Gastrocnemius medialis (tissue), 4 donors: ENCODE data around the gene EDEM1. TPM values are rescaled to one million over a fixed set of nuclear protein-coding genes. Genes with fewer than 3 reads are reported as not detected.

Experiments
- ATAC-seq, 2 donors: fragments of 150-250 bp; one replicate each; pipeline ENCODE4 v1.9.1; 2016
- DNase-seq, 2 donors: peaks; one replicate each; pipeline ENCODE4 v3.0.0-alpha.2; 2019
- H3K27ac ChIP-seq, 4 donors: fragments of 200-600 bp; sonication (generic); 1 replicate in 1 of 4; 2 replicates in 3 of 4; pipeline ENCODE4 v1.5.1; 2016 to 2018; ENCODE audit warnings: mild to moderate bottlenecking in 2 of 4, moderate library complexity in 1 of 4
- H3K27me3 ChIP-seq, 3 donors: fragments of 200-600 bp; sonication (generic) in 2 of 3; 1 replicate in 1 of 3; 2 replicates in 2 of 3; pipeline versions ENCODE4 v1.5.1 to v1.6.0; 2016 to 2019; ENCODE audit warnings: mild to moderate bottlenecking in 1 of 3, moderate library complexity in 1 of 3
- H3K36me3 ChIP-seq, 2 donors: fragments of 200-600 bp; sonication (generic) in 1 of 2; one replicate each; pipeline ENCODE4 v1.5.1; 2017 to 2018
- H3K4me1 ChIP-seq, 2 donors: fragments of 200-600 bp; sonication (generic) in 1 of 2; one replicate each; pipeline ENCODE4 v1.5.1; 2016 to 2017; ENCODE audit warnings: mild to moderate bottlenecking in 2 of 2
- H3K4me3 ChIP-seq, 4 donors: fragments of 200-600 bp; sonication (generic) in 3 of 4; 1 replicate in 1 of 4; 2 replicates in 3 of 4; pipeline ENCODE4 v1.5.1; 2016 to 2019; ENCODE audit warnings: mild to moderate bottlenecking in 2 of 4
- H3K9me3 ChIP-seq, 3 donors: fragments of 200-600 bp; sonication (generic) in 2 of 3; 1 replicate in 1 of 3; 2 replicates in 2 of 3; pipeline ENCODE4 v1.5.1; 2016 to 2019
- CTCF ChIP-seq, 5 experiments: fragments of 450-650 bp in 3 of 5; fragments of 200-600 bp in 2 of 5; sonication (generic) in 2 of 5; IDR thresholded peaks in 4 of 5; conservative IDR thresholded peaks in 1 of 5; 1 replicate in 4 of 5; 2 replicates in 1 of 5; pipeline ENCODE4 v1.5.1; 2016 to 2019; ENCODE audit warnings: antibody characterized with exemption in 5 of 5, mild to moderate bottlenecking in 3 of 5, moderate library complexity in 3 of 5
- POLR2A ChIP-seq, 2 donors: fragments of 450-650 bp; IDR thresholded peaks; one replicate each; pipeline ENCODE4 v1.6.1; 2017; ENCODE audit warnings: antibody characterized with exemption in 2 of 2, mild to moderate bottlenecking in 2 of 2, moderate library complexity in 2 of 2
- in situ Hi-C, 4 donors: fragments of 200-750 bp; cut with MboI; loops; one replicate each; pipeline versions ENCODE4 v1.15.0 to v1.8.0; 2017; ENCODE audit warnings: low sequenced_read_pairs in 4 of 4
- intact Hi-C: fragments of 100-400 bp; cut with DNase I; formaldehyde crosslinking; loops from one replicate; pipeline ENCODE4 v1.15.1; 2023; ENCODE audit warnings: low total_unique reads
- total RNA-seq, 4 donors: library from RNA; depleted of rRNA; stranded (reverse); fragments of >200 nt; gene quantifications; one replicate each; pipeline versions ENCODE4 v1.1.0 to v1.2.3, GENCODE V29; 2016

EDEM1 gene
- total RNA-seq, 4 donors from 2014 or later = 7.8 to 12.3 (median 11.4) TPM

GRCh38 chr3:5251196-5251583, 63.7 kb downstream of the EDEM1 start:
- H3K9me3 ChIP-seq = no peaks in the 10 kb centered on the region
- peak overlapping the region in 3 of 4 donors; percentile 13 to 21 (median 20) for H3K4me3 ChIP-seq
- intact Hi-C loops = no loop called here
- H3K4me1 ChIP-seq = no peaks in the 10 kb centered on the region
- H3K36me3 ChIP-seq = no peaks in the 10 kb centered on the region
- no peak for TF ChIP-seq CTCF (IDR thresholded peaks at IDR 0.05 in 4 of 5, conservative IDR thresholded peaks at IDR 0.05 in 1 of 5)
- TF ChIP-seq POLR2A (IDR thresholded peaks at IDR 0.05) = no peak
- no peak overlapping the region for H3K27ac ChIP-seq
- no peak for DNase-seq
- in situ Hi-C loops = no loop called here
- no peak for ATAC-seq
- no peaks in the 10 kb centered on the region for H3K27me3 ChIP-seq

- intact Hi-C loops (no loop called here), in situ Hi-C loops (no loop called here)
These were observed 64.6 kb downstream of the EDEM1 start for GRCh38 chr3:5252131-5252530.

GRCh38 chr3:5254281-5255048, 67.0 kb downstream of the EDEM1 start:
- ATAC-seq (no peak), DNase-seq (no peak)
- no peak overlapping the region for H3K27ac ChIP-seq
- H3K9me3 ChIP-seq = no peaks in the 10 kb centered on the region
- H3K36me3 ChIP-seq = no peaks in the 10 kb centered on the region
- in situ Hi-C loops = no loop called here
- intact Hi-C loops = no loop called here
- H3K4me3 ChIP-seq = no peak overlapping the region
- H3K4me1 ChIP-seq = no peaks in the 10 kb centered on the region
- no peaks in the 10 kb centered on the region for H3K27me3 ChIP-seq
- no peak for TF ChIP-seq POLR2A (IDR thresholded peaks at IDR 0.05)
- no peak for TF ChIP-seq CTCF (IDR thresholded peaks at IDR 0.05 in 4 of 5, conservative IDR thresholded peaks at IDR 0.05 in 1 of 5)

More at GRCh38 chr3:5252131-5252530, 64.6 kb downstream of the EDEM1 start:
- DNase-seq = no peak
- Histone ChIP-seq H3K27ac (no peak overlapping the region), H3K9me3 (no peaks in the 10 kb centered on the region), H3K4me1 (no peaks in the 10 kb centered on the region), H3K4me3 (no peak overlapping the region), H3K36me3 (no peaks in the 10 kb centered on the region), H3K27me3 (no peaks in the 10 kb centered on the region)
- no peak for TF ChIP-seq POLR2A (IDR thresholded peaks at IDR 0.05)
- no peak for TF ChIP-seq CTCF (IDR thresholded peaks at IDR 0.05 in 4 of 5, conservative IDR thresholded peaks at IDR 0.05 in 1 of 5)
- no peak for ATAC-seq

GRCh38 chr3:5255404-5256344, 68.2 kb downstream of the EDEM1 start:
- H3K9me3 ChIP-seq = no peaks in the 10 kb centered on the region
- DNase-seq (no peak), ATAC-seq (no peak)
- H3K4me3 ChIP-seq = no peak overlapping the region
- no peaks in the 10 kb centered on the region for H3K4me1 ChIP-seq
- TF ChIP-seq CTCF (IDR thresholded peaks at IDR 0.05 in 4 of 5, conservative IDR thresholded peaks at IDR 0.05 in 1 of 5) = no peak
- TF ChIP-seq POLR2A (IDR thresholded peaks at IDR 0.05) = no peak
- no peaks in the 10 kb centered on the region for H3K36me3 ChIP-seq
- no peaks in the 10 kb centered on the region for H3K27me3 ChIP-seq
- no peak overlapping the region for H3K27ac ChIP-seq
- intact Hi-C loops = no loop called here
- in situ Hi-C loops = no loop called here
